G401 (cell line): ENCODE measurements around the gene LBHD2. TPM values are rescaled to one million over a fixed set of nuclear protein-coding genes. Genes with fewer than 3 reads are reported as not detected.
"Not testable (repeated sequence)": the region's sequence is repeated elsewhere in the genome, so short reads cannot be mapped to it uniquely, and the experiment has no call there.

Experiments used
- DNase-seq: peaks from one replicate; pipeline ENCODE4 v3.0.0-alpha.2; 2015; ENCODE audit warnings: low spot score
- in situ Hi-C: cut with HindIII; loops from 2 replicates; pipeline ENCODE4 v1.10.0; 2016; ENCODE audit warnings: low sequenced_read_pairs, mixed read lengths
- total RNA-seq: library from RNA; depleted of rRNA; stranded (reverse); fragments of >200 nt; shearing (Covaris generic); gene quantifications from 2 replicates; pipeline ENCODE4 v1.2.3, GENCODE V29; 2014; rRNA removed

The LBHD2 gene
- not detected in 2 replicates for total RNA-seq

DNA sequence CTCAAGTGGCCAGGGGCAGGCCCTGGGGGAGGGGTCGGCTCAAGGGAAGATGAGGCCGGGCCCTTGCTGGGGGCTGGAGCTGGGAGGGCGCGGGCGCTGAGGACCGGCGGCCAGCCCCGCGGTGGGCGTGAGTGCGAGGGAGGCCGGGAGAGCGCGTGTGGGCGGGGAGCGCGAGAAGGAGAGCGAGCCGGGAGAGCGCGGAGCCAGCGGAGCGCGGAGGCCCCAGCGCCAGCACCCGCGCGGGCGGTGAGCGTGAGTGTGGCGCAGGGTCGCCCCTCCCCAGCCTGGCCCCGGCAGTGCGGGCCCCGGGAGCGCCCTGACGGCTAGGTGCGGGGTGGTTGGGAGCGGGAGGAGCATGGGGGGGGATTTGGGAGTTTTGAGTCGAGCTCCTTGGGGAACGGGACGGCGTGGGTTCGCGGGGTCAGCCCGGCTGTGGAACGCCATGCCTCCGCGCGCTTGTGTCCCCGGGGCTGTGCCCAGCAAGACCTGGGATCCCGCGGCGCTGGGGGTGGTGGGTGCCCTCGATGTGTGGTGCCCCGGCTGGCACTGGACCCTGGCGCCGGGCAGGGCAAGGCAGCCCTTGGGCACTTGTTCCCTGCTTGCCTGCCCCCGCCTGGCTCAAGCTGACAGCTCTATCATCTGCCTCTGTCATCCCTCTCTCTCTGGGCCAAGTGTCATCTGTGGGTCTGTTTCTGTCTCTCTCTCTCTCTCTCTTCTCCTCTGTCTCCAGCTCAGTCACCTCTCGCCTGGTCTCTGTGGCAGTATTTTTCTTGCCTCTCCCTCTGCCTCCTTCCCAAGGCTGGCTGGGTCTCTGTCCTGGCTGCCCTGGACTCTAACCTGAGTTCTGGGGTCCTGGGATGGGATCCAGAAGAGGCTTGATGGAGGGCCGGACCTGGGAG, at the start of gene LBHD2:
Gene LBHD2 (plus strand): TSS at position 190 of the 899 bp plus-strand sequence. CDS start 1,803 bp downstream, outside the sequence.
- in situ Hi-C loops, result no loop called here

DNA sequence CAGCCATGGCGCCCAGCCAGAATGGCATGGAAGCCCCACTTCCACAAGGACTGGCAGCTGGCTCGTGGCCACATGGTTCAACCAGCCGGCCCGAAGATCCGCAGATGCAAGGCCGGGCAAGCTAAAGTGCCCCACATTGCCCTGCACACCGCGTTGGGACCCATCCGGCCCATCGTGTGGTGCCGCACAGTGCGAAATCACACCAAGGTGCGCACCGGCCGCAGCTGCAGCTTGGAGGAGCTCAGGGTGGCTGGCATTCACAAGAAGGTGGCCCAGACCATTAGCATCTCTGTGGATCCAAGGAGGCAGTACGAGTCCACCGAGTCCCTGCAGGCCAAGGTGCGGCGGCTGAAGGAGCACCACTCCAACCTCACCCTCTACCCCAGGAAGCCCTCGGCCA, 42.5 kb upstream of the LBHD2 start:
- no peak for DNase-seq
- in situ Hi-C loops, result no loop called here

More for the DNA sequence above, at the start of gene LBHD2:
- DNase-seq, result no peak

DNA sequence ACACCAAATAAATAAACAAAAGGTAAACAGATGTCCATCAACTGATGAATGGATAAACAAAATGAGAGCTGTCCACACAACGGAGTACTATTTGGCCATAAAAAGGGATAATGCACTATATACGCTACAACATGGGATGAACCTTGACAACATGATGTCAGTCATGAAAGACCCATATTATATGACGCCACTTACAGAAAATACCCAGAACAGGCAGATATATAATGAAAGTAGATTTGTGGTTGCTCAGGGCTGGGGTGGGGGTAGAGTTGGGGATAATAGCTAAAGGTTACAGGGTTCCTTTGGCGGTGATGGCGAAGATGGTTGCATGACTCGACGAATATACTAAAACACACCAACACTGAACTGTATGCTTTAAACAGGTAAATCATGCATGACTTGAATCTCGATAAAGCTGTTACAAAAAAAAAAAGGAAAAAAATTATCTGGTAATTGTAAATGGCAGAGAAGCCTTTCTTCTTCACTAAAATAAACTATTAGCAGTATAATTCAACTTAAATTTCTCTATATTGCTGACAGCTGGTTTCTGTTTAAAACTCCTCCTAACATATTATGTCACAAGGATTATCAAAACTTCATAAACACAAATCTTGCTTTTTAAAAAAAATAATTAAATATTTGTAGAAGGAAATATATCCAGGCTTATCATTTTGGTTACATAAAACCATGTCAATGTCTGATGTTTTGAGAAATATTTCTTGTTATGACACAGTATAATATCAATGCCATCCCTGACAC, 40.6 kb upstream of the LBHD2 start:
- in situ Hi-C loops, result no loop called here
- no peak for DNase-seq

DNA sequence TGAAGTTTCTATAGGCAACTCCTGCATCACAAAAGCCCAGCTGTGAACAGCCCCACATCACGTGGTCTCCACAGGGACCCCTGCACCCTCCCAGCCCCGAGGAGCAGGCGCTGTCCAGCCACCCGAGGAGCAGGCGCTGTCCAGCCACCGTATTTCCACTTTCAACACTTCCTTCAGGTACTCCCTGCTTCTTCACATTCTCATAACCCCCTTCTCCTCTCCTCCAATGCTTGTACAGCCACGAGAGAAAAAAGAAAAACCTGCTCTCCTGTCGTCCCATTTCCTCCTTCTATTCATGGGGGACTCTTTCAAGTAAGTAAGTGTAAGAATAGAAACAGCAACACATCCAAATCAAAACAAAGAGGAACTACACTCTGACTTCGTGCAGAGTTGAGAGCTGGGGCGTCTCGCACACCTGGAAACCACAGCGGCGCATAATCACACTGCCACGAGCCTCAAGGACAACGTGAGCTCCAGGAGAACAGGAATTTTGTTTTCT, 38.6 kb upstream of the LBHD2 start:
- in situ Hi-C loops, result no loop called here
- DNase-seq, result no peak

DNA sequence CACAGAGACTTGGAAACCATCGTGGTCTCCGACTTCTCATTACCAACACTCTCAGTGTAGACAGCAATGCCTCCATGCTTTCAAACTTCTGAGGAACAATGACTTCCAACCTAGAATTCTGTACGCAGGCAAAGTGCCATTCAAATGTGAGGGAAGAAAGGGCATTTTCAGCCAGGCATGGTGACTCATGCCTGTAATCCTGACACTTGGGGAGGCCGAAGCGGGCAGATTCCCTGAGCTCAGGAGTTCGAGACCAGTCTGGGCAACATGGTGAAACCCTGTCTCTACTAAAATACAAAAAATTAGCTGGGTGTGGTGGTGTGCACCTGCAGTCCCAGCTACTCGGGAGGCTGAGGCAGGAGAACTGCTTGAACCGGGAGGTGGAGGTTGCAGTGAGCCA, 36.6 kb upstream of the LBHD2 start:
- in situ Hi-C loops, DNase-seq: not testable (repeated sequence)

DNA sequence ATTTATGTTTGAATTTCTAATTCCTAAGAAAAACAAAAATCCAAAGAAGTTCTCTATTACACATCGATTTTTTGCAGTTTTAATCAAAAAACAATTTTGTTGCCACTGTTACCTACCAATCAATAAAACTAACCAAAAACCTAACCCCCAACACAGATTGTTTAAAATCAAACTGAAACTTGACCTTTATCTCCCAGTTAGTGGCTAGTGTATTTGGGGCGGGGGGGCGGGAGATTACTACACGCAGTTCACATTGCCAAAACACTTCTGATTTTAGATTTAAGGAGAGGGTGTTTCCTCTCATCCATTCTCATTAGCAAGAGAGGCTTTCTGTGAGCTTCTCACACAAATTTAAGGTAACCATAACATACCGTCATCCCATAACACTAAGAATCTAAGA, 33.1 kb upstream of the LBHD2 start:
- no peak for DNase-seq
- in situ Hi-C loops, result no loop called here

DNA sequence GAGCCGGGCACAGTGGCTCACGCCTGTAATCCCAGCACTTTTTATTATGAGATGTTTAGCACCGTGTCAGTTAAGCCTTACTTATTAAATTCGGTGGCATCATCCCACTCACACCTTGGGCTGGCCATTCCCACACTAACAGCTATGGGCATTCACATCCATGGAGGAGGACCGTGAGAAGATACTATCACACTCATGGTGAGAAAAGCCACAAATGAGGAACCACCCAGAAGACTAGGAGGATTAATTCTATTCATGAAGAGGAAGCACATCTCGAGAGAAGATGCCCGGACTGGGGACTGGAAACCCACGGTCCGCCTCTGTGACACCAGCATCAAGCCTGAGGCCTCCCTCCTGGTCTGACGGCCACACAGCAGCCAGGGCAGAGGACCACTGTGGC, 31.6 kb upstream of the LBHD2 start:
- in situ Hi-C loops, result no loop called here
- DNase-seq, result no peak

DNA sequence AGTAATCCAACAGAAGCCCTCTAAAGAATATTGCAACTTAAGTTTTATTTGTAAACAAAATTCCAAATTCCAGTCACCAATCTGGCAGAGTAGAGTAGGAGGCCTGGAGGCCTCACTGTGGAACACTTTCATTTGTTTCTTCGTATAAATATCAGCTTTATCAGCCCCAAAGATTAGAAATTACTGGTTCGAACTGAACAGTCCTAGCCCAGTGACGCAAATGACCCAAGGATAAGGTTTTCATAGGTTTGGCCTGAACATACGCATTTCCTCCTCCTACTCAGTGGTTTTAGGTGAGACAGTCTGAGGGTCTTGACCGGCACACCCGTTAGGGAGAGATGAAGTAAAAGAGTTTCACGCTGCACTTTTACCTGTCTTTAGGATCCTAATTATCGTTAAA, 28.3 kb upstream of the LBHD2 start:
- DNase-seq, result no peak
- in situ Hi-C loops, result no loop called here

DNA sequence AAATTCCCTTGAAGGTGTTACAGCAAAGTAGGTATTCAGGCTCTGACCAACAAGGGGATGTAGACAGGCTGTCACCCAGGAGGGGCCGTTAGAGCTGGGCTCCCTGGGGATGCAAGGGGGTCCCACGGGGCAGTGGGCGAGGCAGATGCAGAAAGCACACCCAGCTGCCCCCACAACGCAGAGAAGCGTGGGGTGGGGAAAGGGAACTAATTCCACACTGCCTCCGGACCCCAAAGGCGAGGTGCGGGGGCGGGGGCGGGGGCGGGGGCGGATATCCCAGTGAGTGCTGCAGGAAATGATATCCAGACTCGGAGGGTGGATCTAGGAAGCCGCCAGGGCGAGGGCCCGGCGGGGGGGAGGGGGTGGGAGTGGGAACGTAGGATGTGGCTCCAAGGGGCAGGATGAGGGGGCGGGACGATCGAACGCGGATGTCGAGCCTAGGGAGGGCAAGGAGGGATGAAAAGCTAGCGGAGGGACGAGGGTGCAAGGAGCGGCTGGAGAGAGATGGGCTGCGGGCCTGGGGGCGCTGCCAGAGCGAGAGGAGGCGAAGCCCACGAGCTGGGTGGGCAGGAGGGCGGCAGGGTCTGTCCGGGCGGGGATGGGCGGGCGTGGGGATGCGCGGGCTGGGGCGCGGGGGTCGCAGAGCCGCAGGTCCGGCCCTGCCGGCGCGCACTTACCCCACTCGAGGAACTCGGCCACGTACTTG, 27.5 kb upstream of the LBHD2 start:
- DNase-seq, result no peak
- in situ Hi-C loops, result no loop called here

DNA sequence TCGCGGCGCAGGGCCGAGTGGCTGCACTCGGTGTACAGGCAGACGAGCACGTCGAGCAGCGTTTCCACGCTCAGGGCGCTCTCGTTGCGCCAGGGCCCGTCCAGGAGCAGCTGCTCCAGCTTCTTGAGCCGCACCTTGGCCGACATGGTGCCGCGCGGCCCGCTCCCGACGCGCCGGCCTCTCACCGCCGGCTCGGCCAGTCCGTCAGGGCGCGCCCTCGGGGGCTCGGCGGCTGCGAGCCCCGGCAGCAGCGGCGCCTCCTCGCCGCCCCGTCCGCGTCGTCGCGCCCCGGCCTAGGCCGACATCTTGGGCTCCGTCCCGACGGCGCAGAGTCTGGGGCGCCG, 27.0 kb upstream of the LBHD2 start:
- DNase-seq, result no peak
- in situ Hi-C loops, result no loop called here

DNA sequence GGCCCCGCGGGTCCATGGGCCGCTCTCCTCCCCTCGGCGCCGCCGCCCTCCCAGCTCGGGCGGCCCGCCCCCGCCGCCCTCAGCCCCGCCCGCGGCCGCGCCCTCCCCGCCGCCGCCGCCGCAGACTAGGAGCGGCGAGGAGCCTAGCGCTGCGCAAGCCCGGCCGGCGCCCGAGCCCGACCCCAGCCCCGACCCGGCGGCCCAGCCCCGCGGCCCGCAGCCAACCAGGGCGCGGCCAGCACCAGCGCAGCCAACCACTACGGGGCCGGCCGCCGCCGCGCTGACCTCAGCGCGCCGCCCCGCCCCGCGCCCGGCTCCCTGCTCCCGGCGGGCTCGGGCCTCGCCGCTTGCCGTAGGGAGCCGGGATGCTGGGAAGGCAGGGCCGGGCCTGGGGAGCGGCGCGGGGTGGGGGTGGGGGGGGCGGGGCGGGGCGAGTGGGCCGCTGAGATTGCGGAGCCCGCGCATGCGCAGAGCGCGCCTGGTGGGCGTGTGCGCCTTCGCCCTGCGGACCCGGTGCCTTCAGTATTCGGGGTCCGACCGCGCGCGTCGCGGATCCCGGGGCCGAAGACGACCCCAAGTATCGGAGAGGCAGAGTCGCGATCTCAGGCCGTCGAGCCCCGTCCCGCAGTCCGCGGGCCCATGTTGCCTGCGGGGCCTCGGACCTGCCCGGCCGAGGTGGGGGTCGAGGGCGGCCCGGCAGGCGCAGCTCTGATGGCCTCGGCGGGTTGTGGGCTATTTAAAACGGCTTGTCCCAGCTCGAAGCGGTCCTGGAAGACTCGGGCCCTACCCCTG, 26.4 kb upstream of the LBHD2 start, which contains the start of gene CDC42BPB:
Gene CDC42BPB (minus strand): TSS at position 178 of the 792 bp plus-strand sequence. CDS start 376 bp downstream, outside the sequence.
- DNase-seq, result peak; percentile 83
- in situ Hi-C loops, result no loop called here

DNA sequence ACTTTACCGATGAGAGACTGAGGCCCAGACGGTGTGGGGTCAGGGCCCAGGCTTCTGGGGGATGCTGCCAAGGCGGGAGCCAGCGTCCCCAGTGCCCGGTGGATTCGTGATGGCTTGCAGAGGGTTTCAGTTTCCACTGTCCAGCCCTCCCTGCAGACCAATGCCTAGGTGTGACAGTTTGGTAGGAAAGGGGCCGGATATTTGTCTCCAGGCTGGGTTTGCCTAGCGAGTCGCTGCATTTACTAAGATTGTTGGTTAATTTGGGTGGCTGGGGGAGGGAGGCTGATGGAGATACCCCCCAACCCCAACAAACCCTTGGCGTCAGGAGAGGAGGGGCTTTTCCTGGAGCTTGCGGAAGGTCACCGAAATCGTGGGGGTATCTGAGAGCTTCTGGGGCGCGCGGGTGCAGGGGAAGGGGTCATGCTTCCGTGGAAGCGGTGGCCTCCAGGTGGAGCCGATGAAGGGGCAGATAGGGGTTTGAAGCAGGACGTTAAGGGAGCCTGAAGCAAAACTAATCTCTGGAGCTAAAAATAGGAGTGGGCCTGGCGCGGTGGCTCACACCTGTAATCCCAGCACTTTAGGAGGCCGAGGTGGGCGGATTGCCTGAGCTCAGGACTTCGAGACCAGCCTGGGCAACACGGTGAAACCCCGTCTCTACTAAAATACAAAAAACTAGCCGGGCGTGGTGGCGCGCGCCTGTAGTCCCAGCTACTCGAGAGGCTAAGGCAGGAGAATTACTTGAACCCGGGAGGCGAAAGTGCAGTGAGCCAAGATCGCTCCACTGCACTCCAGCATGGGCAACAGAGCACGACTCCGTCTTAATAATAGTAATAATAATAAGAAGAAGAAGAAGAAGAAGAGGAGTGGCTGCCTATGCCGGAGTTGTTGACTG, 25.6 kb upstream of the LBHD2 start:
- peak; percentile 34 for DNase-seq
- in situ Hi-C loops, result no loop called here

DNA sequence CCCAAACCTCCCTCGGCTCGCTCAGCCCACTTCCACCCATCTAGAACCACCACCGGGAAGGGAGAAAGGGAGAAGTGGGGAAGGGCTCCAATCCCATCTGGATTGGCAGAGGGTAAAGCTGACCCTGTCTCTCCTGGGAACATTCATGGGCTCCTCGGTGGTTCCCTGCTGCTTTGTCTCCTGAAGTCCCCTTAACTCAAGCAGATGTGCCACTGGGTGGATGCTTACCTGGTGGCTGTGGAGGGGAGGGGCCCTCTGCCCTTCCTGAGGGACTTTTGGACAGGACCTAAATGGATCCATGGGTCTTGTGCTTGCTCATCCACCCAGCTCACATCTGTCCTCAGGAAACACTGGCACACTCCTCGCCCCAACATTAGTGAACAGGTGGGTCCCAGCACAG, 24.5 kb upstream of the LBHD2 start:
- in situ Hi-C loops, result no loop called here
- DNase-seq, result no peak

DNA sequence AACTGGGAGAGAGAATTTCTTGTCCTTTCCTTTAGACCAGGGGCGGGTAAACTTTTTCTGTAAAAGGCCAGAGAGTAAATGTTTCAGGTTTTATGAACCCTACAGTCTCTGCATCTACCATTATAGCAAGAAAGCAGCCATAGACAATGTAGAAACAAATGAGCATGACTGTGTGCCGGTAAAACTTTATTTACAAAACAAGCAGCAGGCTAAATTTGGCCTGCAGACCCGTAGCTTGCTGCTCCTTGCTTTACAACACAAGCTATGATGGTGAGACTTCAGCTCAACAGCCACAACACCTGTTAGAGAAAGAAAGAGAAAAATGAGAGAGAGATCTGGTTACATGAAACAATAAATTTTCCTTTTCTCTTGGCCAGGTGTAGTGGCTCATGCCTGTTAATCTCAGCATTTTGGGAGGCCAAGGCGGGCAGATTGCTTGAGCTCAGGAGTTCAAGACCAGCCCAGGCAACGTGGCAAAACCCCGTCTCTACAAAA, 22.5 kb upstream of the LBHD2 start:
- in situ Hi-C loops, result no loop called here
- no peak for DNase-seq

DNA sequence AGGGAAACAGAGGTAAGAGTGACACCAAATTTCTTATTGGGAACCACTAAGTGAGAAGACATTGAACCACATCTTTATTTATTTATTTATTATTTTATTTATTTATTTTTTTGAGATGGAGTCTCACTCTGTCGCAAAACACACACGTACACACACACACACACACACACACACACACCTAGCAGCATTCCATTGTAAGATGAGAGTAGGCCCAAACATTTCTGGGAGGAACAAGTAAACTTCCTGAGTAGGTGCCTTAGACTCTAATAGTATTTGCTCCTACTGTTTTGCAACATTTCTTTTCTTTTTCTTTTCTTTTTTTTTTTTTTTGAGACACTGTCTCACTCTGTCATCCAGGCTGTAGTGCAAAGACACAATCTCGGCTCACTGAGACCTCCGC, 19.6 kb upstream of the LBHD2 start:
- in situ Hi-C loops, result no loop called here
- no peak for DNase-seq

DNA sequence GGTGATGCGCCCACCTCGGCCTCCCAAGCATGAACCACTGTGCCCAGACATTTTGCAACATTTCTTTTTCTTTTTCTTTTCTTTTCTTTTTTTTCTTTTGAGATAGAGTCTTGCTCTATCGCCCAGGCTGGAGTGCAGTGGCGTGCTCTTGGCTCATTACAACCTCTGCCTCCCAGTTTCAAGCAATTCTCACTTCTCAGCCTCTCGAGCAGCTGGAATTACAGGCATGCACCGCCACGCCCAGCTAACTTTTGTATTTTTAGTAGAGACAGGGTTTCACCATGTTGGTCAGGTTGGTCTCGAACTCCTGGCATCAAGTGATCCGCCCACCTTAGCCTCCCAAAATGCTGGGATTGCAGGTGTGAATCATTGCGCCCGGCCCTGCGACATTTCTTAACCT, 19.0 kb upstream of the LBHD2 start:
- no peak for DNase-seq
- in situ Hi-C loops, result no loop called here

DNA sequence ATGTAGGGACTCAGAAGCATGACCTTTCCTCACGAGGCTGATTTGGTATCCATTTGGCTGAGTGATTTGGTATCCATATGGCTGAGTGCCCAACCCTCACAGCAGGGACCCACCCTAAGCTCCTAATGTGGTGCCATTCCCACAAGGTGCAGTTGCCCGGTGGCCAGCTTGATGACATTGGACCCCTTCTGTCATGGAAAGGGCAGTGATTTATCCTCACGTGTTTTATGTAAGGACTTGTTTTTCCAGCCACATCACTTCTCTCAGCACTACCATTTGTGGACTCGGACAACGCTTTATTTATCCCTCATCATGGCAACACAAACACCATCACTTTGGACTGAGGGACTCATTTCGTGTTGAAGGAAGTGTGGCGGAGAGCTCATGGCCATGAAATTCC, 18.1 kb upstream of the LBHD2 start:
- DNase-seq, result no peak
- in situ Hi-C loops, result no loop called here

DNA sequence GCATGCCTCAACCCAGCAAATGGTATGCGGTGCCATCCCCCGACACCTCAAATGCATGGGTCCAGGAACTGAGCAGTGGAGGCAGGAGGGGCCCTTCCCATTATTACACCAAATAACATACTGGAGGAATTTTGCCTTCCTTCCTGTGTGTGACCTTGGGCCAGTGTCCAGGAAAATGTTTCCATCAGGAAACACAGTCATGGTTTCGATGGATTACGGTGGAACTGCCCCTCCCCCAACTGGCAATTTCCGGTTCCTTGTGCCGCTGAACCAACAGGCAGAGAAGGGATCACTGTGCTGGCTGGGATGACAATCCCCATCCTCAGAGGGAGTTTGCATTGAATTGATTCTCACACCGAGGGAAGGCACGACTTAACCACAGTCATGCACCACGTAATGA, 17.6 kb upstream of the LBHD2 start:
- DNase-seq, result no peak
- in situ Hi-C loops, result no loop called here
